OCI-LY7 (cell line): ENCODE measurements around the gene CCR3.

Experiments used
- CTCF ChIP-seq: fragments of 200-600 bp; sonication (generic); conservative IDR thresholded peaks from 2 replicates; pipeline ENCODE4 v1.5.1; 2014; ENCODE audit warnings: mild to moderate bottlenecking, antibody characterized with exemption, low read length, moderate library complexity, mixed read lengths
- EZH2phosphoT487 ChIP-seq: fragments of 200-600 bp; sonication (generic); IDR thresholded peaks from 2 replicates; pipeline ENCODE4 v1.6.1; 2018; ENCODE audit warnings: low read depth, borderline replicate concordance, mild to moderate bottlenecking, mixed run types, antibody characterized with exemption, low read length, moderate library complexity, mixed read lengths

- TF ChIP-seq CTCF: no peak
- TF ChIP-seq EZH2phosphoT487: no peak
Measured at GRCh38 chr3:46304739-46305138, 62.5 kb downstream of the CCR3 start.
